ENCODE measurements around the gene SLC35B3.

- TF ChIP-seq REST (IDR thresholded peaks at IDR 0.05; ENCODE audit: insufficient read depth in 1 of 2, low read depth in 2 of 2, low read length in 1 of 2) (no peak), CTCF (IDR thresholded peaks at IDR 0.05) (no peak), TCF7L2 (IDR thresholded peaks at IDR 0.05; ENCODE audit: low read depth, low read length) (no peak)
Observed at GRCh38 chr6:8439601-8440268, 4.4 kb upstream of the SLC35B3 start.
